ENCODE results near the gene DCTN3.

DCTN3 gene

GRCh38 chr9:34578241-34579103, 41.8 kb downstream of the DCTN3 start:
- in situ Hi-C loops (cut with MboI; ENCODE audit: low pct_unique_long_range_greater_than_20kb, low sequenced_read_pairs) = loop anchor here (25.0 kb wide), 1 partner anchor 166 kb away; no protein-coding TSS in a partner anchor
- DNase-seq = no peak

- no peak for DNase-seq
- in situ Hi-C loops (cut with MboI; ENCODE audit: low pct_unique_long_range_greater_than_20kb, low sequenced_read_pairs) = loop anchor here (25.0 kb wide), 1 partner anchor 165 kb away; no protein-coding TSS in a partner anchor
These were observed 42.7 kb downstream of the DCTN3 start for GRCh38 chr9:34577400-34578240.

GRCh38 chr9:34576597-34577399, 43.5 kb downstream of the DCTN3 start:
- in situ Hi-C loops (cut with MboI; ENCODE audit: low pct_unique_long_range_greater_than_20kb, low sequenced_read_pairs) = loop anchor here (25.0 kb wide), 1 partner anchor 164 kb away; no protein-coding TSS in a partner anchor
- DNase-seq = no peak

GRCh38 chr9:34575862-34576596, 44.3 kb downstream of the DCTN3 start:
- no peak for DNase-seq
- in situ Hi-C loops (cut with MboI; ENCODE audit: low pct_unique_long_range_greater_than_20kb, low sequenced_read_pairs) = loop anchor here (25.0 kb wide), 1 partner anchor 164 kb away; no protein-coding TSS in a partner anchor

- in situ Hi-C loops (cut with MboI; ENCODE audit: low pct_unique_long_range_greater_than_20kb, low sequenced_read_pairs) = loop anchor here (25.0 kb wide), 1 partner anchor 163 kb away; no protein-coding TSS in a partner anchor
- DNase-seq = no peak
These were observed 45.1 kb downstream of the DCTN3 start for GRCh38 chr9:34575241-34575640.

GRCh38 chr9:34574571-34574970, 45.7 kb downstream of the DCTN3 start:
- DNase-seq = no peak
- in situ Hi-C loops (cut with MboI; ENCODE audit: low pct_unique_long_range_greater_than_20kb, low sequenced_read_pairs) = no loop called here

- DNase-seq = no peak
- in situ Hi-C loops (cut with MboI; ENCODE audit: low pct_unique_long_range_greater_than_20kb, low sequenced_read_pairs) = no loop called here
These were observed 46.5 kb downstream of the DCTN3 start for GRCh38 chr9:34573599-34574325.

GRCh38 chr9:34572628-34573027, 47.7 kb downstream of the DCTN3 start:
- no peak for DNase-seq
- in situ Hi-C loops (cut with MboI; ENCODE audit: low pct_unique_long_range_greater_than_20kb, low sequenced_read_pairs) = no loop called here

- in situ Hi-C loops (cut with MboI; ENCODE audit: low pct_unique_long_range_greater_than_20kb, low sequenced_read_pairs) = no loop called here
- no peak for DNase-seq
These were observed 48.2 kb downstream of the DCTN3 start for GRCh38 chr9:34572092-34572491.

GRCh38 chr9:34571481-34571810, 48.8 kb downstream of the DCTN3 start:
- DNase-seq = no peak
- in situ Hi-C loops (cut with MboI; ENCODE audit: low pct_unique_long_range_greater_than_20kb, low sequenced_read_pairs) = no loop called here

- in situ Hi-C loops (cut with MboI; ENCODE audit: low pct_unique_long_range_greater_than_20kb, low sequenced_read_pairs) = no loop called here
- no peak for DNase-seq
These were observed 49.4 kb downstream of the DCTN3 start for GRCh38 chr9:34570809-34571480.

- no peak for DNase-seq
- in situ Hi-C loops (cut with MboI; ENCODE audit: low pct_unique_long_range_greater_than_20kb, low sequenced_read_pairs) = no loop called here
These were observed 49.9 kb downstream of the DCTN3 start for GRCh38 chr9:34570376-34570775.

- in situ Hi-C loops (cut with MboI; ENCODE audit: low pct_unique_long_range_greater_than_20kb, low sequenced_read_pairs) = no loop called here
- DNase-seq = no peak
These were observed 51.5 kb downstream of the DCTN3 start for GRCh38 chr9:34568774-34569173.

GRCh38 chr9:34568133-34568532, 52.2 kb downstream of the DCTN3 start:
- in situ Hi-C loops (cut with MboI; ENCODE audit: low pct_unique_long_range_greater_than_20kb, low sequenced_read_pairs) = no loop called here
- DNase-seq = no peak

GRCh38 chr9:34566972-34567371, 53.3 kb downstream of the DCTN3 start:
- no peak for DNase-seq
- in situ Hi-C loops (cut with MboI; ENCODE audit: low pct_unique_long_range_greater_than_20kb, low sequenced_read_pairs) = no loop called here

GRCh38 chr9:34566322-34566721, 54.0 kb downstream of the DCTN3 start:
- in situ Hi-C loops (cut with MboI; ENCODE audit: low pct_unique_long_range_greater_than_20kb, low sequenced_read_pairs) = no loop called here
- DNase-seq = no peak

GRCh38 chr9:34565856-34566255, 54.4 kb downstream of the DCTN3 start:
- DNase-seq = no peak
- in situ Hi-C loops (cut with MboI; ENCODE audit: low pct_unique_long_range_greater_than_20kb, low sequenced_read_pairs) = no loop called here

GRCh38 chr9:34564617-34565016, 55.7 kb downstream of the DCTN3 start:
- in situ Hi-C loops (cut with MboI; ENCODE audit: low pct_unique_long_range_greater_than_20kb, low sequenced_read_pairs) = no loop called here
- no peak for DNase-seq

All from KBM-7 (cell line).